ENCODE results near the gene KCNIP1.

Gene KCNIP1

DNA sequence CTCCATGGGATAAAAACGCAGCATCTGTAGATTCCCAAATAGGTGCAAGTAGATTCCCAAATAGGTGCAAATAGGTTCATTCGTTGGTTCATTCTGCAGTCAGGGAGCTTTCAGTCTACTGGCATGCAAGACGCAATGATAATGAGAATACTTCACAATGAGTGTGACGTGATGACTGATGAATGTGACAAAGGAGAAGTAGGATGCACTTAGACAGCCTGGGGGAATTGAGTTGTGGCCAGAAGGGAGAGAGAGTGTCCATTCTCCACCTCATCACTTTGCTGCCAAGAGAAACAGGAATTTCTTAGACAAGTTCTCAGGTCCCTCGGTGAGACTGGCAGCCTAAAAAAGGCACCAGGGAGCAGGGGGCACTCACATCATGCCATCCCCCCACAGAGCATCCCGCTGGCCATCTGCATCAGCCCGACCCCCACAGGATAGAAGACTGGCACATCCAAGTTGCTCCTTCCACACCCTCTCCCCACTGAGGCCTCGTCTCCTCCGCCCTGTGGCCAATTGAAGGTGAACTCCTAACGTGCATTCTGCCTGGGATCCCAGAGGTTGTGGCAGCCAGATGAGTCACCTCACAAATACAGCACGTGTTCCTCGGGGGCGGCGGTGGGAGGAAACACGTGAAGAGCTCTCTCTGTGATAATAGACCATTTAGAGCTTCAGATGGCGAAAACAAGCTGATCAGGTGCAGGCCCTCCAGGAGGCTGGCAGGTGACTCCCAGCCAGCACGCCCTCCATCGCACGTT lies 19.9 kb upstream of the KCNIP1 start:
- FAIRE-seq = no peak

DNA sequence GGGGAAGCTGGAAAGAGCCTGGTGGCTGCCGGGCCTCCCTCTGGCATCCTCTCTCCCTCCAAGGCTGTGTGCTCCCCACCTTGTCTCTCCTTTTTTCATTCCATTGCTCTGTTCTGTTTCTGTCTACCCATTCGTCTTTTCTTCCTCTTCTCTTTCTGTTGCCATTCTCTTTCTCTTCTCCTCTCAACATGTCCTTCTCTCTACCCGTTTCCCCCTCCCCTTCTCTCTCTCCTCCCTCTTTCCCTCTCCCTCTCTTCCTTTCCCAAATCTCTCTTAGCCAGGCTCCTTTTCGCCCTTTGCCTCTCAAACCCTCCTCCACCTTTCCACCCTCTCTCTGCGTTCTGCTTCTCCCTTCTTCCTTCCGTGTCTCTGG lies 19.4 kb upstream of the KCNIP1 start:
- FAIRE-seq = no peak

DNA sequence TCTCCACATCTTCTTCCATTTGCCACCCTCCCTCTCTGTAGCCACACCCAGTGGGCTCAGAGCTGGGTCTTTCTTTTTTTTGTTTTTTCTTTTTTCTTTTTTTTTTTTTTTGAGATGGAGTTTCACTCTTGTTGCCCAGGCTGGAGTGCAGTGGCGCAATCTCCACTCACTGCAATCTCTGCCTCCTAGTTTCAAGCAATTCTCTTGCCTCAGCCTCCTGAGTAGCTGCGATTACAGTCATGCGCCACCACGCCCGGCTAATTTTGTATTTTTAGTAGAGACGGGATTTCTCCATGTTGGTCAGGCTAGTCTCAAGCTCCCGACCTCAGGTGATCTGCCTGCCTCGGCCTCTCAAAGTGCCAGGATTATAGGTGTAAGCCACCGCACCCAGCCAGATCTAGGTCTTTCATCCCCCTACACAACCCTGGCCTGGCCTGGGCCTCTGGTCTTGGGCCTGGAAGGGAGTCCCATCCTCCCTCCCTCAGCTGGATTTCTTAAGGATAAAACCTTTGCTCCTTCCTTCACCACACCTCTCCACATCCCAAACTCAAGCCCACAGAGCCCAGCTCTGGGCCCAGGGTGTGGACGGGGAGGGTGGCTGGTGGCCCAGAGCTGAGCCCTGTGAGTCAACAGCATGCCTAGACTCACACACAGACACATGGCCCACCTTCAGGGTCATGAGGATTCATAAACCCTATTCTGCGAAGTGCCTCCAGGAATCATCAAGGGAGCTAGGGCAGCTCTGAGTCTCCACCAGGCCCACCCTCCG lies 18.8 kb upstream of the KCNIP1 start:
- no peak for FAIRE-seq

DNA sequence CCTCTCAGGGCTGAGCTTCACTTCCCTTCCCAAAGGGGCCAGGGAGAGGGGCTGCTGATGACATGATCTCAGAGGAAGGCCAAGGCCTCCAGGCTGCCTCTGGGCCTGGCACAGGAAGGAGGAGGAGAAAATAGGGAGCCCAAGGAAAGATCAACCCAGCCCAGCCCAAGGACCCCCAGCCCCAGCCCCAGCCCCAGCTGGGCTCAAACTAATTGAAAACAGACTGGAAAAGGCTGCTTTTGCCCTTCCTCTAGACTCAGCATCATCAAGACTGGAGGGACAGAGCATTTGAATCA lies 18.3 kb upstream of the KCNIP1 start:
- no peak for FAIRE-seq

DNA sequence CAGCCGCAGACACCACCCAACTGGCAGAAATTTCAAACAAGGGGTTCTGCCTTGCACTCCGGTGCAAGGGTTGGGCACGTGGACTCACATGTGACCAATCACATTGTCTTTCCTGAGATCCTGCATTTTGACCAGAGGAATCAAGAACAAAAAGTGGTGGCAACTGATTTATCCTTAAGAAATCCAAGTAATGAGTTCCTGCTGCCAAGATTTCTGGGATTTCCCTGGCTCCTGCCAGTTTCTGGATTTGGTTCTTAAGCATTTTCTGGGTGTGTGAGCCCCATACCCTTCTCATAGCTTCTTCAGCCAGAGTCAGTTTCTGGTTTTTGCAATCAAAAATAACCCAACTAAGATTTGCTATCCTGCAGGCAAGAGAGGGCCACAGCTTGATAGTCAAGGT lies 17.4 kb upstream of the KCNIP1 start:
- no peak for FAIRE-seq

DNA sequence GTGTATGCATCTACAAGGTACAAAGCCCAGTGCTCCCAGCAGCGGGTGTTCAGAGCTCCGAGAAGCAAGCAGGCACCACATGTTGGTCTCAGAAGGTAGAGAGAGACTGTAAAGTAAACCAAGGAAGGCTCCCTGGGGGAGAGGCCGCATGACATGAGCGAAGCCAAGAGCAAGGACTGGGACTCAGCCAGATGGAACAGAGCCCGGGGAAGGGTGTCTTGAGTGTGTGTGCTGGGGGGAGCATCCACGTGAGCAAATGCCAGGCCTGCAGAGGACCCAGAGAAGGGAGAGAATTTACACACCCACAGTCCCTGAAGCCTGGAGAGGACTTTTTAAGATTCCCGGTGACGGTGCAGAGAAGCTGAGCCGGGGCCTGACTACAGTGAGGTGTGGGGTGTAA lies 15.2 kb upstream of the KCNIP1 start:
- no peak for FAIRE-seq

DNA sequence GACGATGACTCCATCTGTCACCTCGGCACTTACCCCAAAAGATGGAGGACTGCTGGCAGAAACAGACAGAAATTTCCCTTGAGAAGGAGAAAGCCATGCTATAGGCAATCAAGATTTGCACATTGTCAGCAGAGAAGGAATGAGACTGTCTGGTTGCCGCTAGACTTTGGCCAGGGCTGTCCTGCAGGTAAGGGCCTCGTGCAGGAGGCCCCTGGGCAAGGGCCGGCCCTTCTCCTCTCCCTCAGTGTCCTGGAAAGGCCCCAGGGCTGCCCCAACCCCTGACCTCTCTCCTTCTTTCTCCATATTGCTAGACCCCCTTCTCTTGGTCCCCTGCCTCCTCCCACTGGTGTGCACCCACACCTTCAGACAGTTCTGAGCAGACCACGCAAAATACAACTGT lies 14.6 kb upstream of the KCNIP1 start:
- FAIRE-seq = no peak

DNA sequence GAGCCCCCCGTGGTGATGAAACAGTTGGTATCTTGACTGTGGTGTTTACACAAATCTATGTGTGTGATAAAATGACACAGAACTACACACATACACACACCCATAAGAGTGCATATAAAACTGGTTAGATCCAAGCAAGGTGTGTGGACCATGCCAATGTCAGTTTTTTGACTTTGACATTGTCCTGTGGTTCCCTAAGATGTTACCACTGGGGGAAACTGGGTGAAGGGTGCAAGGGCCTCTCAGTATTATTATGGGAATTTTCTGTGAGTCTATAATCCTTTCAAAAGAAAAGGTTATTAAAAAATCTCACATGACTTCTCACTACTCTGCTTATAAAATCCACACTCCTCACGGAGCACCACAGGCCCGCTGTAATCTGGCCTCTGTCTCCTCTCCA lies 13.4 kb upstream of the KCNIP1 start:
- no peak for FAIRE-seq

DNA sequence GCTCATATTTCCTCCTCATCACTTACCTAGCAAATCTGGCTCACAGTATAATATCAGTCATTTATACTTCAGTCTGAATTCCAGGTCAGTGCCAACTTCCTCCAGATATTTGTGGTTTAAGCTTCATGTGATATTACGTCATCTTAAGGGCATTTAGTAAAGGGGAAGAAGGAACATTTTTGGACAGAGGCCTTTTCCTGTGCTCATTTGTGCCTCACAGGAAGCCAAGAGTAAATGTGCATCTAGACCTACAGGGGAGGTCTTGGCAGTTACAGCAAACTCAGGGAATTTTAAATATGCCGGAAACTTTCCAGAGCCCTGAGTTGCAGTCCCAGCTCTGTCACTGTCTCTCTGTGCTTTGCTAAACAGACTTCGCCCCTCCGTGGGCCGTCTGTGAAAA lies 12.3 kb upstream of the KCNIP1 start:
- FAIRE-seq = no peak

DNA sequence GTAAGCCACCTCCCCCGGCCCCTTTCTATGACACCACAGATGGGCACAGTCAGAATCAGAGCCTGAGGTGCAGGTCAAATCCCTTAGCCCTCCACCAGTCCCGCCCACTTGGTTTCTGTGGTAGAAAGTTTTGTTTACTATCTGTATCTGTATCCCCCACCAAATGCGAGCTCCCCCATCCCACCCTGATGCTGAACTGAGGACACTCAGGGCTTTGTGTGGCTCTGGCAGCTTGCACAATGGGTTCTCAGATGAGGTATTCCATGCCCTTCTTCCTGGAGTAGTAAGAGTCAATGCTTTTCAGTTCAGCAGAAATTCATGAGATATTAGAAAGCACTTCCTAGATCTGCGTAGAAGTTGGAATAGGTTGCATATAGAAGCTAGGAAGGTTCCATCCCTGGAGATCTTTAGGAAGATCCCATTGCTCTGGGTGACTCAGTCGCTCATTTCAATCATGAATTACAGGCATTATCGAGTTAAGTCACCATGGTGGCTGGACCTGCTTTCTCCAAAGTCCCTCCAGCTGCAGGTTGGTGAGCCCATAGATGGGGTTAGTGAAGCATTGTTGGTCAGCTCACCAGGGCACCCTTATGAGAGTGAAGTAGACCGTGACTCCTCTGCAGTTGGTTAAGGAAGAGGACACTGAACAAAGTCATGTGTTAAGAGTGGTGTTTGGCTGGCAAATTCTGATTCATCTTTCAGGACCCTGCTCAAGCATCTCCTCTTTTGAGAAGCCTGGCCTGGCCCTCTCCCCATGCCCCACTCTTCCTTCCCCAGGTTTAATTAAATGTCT lies 10.6 kb upstream of the KCNIP1 start:
- no peak for FAIRE-seq

DNA sequence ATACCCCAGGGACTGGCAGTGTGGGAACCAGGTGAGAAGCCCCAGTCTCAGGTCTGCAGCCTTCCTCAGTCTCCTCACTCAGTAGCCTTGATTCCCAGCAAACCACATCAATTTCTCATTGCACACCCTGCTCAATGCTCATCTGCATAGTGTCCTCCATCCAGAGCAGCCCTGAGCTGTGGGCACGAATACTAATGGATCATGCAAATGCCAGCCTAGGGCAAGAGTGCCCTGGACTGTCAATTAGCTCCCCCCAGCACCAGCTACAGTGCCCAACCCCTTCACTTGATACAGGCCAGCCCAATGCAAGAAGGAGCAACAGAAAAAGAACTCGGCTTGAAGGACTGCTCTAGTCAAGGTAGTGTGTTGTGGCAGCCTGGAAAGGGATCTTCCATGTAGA lies 9.8 kb upstream of the KCNIP1 start:
- no peak for FAIRE-seq

DNA sequence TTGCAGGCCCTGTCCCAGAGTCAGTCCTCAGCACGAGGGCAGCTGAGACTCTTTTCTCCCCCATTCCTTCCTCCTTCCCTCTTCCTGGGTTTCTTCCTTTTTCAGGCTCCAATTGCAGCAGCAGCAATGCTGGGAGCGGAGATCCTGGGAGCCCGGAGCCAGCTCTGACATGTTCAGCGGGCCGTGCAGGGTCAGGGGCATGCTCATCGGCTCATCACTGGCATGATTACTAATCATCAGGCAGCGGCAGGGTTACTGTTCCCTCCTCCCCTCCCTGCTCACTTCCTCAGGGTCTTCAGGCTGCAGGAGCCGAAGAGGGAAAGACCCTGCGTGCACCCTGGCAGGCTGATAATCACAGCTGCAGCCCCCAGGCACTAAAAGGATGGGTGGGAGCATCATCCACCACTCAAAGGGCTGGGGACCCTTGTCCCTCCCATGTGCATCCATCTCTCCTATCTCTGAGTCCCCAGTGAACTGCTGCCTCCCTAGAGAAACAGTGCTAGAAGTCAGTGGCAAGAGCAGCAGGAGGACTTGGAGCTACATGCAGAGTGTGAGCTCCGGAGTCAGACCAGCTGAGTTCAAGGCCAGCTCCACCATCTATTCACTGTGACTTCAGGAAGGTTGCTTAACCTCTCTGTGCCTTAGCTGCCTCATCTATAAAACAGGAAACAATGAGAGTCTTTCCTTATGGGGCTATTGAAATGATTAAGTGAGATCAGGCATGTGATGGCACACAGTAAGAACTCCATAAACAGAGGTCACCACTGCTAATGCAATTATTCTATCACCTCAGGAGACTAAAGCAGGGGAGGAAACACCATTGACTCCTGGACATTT lies 7.8 kb upstream of the KCNIP1 start:
- FAIRE-seq = no peak

DNA sequence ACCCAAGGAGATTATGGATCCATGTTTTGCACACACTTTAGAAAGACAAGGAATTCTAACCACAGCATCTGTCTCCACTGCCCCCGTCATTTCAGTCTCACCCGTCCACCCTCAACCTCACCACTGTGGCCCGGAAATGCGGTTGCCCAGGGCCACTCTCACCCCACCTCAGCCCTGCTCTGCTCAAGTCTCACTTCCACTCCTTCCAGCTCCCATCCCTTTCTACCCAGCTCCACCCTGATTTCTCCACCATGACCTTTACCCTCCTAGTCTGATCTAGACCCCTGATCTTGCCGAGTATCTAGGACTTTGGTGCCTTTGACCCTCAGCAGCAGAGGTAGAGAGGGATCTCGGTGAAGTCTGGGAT lies 7.2 kb upstream of the KCNIP1 start:
- no peak for FAIRE-seq

DNA sequence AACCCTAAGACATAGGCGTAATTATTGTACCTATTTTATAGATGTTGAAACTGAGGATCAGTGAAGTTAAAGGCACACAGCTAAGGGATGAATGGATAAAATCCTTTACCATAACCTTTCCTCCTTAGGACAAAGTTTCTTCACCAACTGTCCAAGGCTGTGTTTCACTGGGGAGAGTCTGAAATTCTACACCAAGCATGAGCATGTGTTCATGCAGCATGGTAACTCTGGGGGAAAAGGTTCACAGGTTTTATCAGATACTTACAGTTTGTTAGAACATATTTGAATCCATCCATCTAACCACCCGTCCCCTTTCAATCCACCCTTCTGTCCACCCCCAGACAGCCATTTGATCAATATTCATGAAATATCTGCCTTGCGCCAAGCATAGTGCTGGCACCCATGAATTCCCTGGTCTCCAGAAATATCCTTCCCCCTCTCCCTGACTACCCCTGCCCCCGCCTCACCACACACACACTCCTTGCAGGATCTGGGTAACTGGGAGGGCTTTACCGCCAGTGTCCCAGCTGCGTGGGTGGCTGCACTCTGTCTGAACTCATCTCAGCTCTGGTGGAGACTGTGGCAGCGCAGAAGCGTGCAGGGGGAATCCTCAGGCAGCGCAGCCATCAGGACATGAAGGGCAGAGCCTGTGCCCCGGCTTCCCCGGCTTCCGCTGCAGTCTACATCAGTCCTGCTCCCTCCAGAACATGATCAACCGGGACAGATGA lies 6.3 kb upstream of the KCNIP1 start:
- no peak for FAIRE-seq

DNA sequence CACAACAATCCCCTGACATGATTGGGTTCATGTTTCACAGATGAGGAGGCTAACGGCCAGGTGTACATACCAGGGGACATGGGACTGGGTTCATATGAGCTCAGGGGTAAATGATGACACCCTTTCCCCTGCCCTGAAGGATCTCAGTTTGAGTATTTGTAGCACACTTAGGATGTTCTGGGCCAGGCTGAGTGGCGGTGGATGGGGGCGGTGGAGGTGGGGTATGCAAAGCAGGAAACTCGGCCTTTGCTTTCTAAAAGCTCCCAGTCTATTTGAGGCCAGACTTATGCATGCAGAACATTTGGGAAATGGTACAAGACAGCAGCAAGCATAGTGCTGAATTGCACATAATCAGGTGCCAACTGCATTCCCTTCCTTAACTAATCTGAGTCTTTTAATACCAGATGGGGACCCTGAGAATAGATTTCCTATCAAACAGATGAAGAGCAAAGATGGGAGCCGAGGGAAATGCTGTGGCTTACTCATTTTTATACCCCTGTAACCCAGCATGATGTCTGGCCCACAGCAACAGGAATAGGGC lies 4.9 kb upstream of the KCNIP1 start:
- no peak for FAIRE-seq

DNA sequence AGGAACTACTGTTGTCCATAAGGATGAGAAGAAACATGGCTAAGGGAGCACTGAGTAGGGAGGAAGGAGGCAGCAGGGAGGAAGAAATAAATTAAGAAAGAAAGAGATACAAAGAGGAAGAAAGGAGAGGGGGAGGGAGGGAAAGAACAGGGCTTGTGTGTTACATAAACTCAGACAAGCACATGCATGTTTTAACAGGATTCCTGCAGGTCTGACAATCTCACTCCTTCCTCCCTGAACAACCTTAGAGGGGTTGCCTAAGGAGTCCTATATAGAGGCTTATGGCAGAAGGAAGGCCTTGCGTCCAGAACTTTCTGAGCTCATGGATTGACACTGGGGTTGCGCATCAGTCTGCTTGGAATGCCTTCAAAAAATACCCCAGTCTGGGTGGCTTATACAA lies 4.2 kb upstream of the KCNIP1 start:
- no peak for FAIRE-seq

DNA sequence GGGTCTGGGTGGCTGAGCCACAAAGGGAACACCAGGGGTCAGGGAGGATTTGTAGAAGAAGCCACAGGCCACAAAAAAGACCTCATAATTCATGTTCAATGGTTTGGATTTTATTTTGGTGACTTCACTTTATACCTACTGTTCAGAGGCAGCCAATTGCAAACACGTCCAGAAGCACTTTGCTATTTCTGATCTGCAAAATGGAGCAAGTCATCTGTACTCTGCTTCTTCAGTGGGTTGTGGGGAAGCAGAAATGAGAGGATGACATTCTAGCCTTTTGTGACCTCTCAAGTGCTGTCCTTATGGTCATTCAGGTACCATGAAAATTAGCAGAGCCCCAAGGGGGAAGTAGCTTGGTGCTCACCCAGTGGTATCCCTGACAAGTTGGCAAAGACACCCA lies 2.5 kb upstream of the KCNIP1 start:
- FAIRE-seq = no peak

DNA sequence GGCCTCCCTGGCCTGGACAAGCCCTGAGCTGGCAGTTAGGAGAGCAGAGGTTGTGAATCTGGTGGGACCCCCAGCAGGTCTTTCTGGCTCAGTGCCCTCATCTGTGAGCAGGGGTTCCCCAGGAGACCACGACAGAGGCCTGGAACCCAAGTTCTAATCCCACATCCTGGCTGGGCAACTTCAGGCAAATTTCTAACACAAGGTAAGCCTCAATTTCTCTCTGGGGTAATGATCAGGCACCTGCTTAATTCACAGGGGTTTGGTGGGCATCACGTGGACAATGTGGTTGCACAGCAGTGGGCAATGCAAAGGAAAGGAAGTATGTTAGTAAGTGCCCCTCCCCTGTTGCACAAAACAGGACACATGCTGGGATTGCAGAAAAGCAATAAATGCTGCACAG lies 1.9 kb upstream of the KCNIP1 start:
- no peak for FAIRE-seq

DNA sequence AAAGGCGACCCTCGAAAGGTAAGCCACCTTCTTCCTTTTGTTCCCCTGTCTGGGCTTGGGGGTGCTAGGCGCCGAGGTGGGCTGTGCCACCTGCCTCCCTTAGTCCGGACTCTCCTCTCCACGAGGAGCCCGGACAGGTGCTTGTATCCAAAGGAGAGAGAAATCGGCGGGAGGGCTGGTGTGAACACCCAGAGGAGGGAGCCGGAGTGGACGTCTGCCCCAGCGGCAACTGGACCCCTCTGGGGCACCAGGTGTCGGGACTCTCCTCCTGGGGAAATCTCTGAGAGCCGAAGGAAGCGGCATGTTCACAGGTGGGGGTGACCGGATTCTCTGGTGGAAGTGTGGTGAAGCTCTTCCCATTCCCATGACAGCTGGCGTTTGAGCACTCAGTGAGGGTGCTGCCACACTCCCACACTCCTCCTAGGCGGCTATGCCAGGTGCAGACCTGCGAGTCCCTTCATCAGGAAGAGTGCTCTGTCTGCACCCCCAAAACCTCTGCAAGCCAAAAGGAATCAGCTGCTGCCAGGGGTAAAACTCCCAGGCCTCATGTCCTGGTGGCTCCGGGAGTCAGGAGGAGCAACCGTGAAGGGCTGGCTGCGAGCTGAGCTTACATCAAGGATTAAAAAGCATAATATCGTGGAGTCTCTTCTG lies 921 bp downstream of the KCNIP1 start:
- FAIRE-seq = no peak

DNA sequence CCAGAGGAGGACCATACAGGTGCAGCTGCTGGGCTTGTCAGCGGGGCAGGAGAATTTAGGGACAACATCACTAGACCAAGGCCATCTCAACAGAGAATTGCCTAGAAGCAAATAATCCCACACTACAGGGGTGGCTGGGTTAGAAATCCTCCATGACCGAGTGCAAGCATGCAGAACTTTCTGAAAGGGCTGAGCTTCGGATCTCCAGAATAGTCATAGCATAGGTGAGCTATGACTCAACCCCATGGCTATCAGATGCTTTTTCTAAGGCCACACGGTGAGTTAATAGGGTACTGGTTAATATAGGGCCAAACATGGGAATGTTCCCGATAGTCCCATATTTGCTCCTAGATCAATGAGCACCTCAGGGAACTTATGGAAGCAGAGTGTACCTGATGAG lies 4.2 kb downstream of the KCNIP1 start:
- no peak for FAIRE-seq

DNA sequence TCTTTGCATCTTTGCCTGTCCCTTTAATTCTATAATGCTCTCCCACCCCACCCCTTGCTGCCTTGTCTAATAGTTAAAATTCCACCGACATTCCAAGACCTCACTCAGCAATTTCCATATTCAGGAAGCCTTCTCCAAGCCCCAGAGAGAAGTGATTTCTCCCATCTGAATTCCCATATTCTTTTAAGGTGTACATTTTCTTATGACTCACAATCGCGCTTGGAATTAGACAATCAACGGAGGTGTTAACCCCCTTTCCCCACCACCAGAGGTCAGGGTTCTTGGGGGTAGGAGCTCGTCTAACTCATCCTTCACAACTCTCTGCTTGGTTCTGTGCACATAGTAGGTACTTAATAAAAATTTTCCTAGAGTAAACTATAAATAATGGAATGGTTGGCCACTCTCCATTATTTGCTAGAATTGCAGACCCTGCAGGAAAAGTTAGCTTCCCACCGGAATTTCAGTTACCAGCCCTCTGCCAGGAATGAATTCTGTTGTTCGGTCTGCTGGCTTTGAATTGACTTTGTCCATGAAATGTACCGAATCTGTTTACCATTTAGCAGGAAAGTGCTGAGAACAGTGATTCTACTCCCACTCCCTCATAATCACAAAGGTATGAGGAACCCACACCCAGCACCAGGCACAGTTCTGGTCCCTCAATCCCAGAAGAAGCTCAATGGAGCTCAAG lies 5.0 kb downstream of the KCNIP1 start:
- no peak for FAIRE-seq
